ENCODE measurements around the gene ENG. TPM values are rescaled to one million over a fixed set of nuclear protein-coding genes. Genes with fewer than 3 reads are reported as not detected.
A peak's percentile ranks its signal among the peaks of the same experiment; 100 is the strongest.

The ENG gene
- total and polyA plus RNA-seq, 2 of the 4 experiments (the other 2 are of a cell fraction): 3.6 to 83.3 TPM

DNA sequence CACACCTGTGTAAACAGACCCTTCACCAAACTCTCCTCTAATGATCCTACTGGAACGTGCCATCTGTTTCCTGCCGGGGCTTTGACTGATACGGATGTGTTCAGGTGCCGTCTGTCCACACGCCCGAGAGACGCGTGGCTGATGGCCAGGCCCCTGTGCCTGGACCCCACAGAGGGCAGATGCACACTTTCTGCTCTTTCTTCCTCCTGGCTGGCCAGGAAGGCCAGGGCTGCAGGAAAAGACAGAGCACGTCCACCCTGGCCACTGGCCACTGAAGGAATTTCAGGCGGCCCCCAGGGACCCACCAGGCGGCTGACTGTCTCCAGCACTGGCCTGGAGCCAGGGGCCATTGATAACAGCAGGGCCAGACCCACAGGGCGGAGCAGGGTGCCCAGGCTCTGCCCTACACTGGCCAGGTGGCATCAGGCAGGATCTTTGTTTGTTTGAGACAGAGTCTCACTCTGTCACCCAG lies 3.6 kb upstream of the ENG start:
- CTCF ChIA-PET: no interaction called here
- dilution Hi-C loops (cut with HindIII; ENCODE audit: low sequenced_read_pairs, unreplicated experiment): no loop called here

More for the DNA sequence above, 3.6 kb upstream of the ENG start:
- Histone ChIP-seq H3K18ac (ENCODE audit: low read depth, low read length) (no peak overlapping the region), H3K23ac (ENCODE audit: low read depth, low read length) (no peak overlapping the region), H3K9me3 (ENCODE audit: control insufficient read depth, insufficient read depth, low read length) (no peaks in the 10 kb centered on the region), H2AFZ (replicated peaks; ENCODE audit: low read length, poor library complexity) (peak overlapping the region; percentile 8), H3K56ac (ENCODE audit: extremely low read depth, insufficient read depth, low read length) (no peak overlapping the region), H4K5ac (ENCODE audit: low read depth, low read length) (no peak overlapping the region), H4K91ac (ENCODE audit: insufficient read depth, low read depth, low read length) (no peak overlapping the region), H3K4me2 (ENCODE audit: low read depth, low read length) (no peak overlapping the region), H2BK5ac (ENCODE audit: low read depth, low read length, poor library complexity, severe bottlenecking) (no peak overlapping the region), H3K79me1 (ENCODE audit: low read depth in 1 of 2, low read length in 2 of 2) (peaks cover 0 to 15% of the 10 kb centered on the region in 2 experiments; a peak in 2 of 4 replicates), H3K27me3 (ENCODE audit: control insufficient read depth, insufficient read depth, low read length) (no peaks in the 10 kb centered on the region), H2BK15ac (ENCODE audit: low read depth, low read length) (no peak overlapping the region), H3K4me1 (ENCODE audit: control insufficient read depth, insufficient read depth, low read length) (peaks cover 4% of the 10 kb centered on the region), H4K8ac (ENCODE audit: low read depth in 2 of 2, low read length in 2 of 2) (no peak overlapping the region), H4K20me1 (ENCODE audit: insufficient read depth, low read length) (no peaks in the 10 kb centered on the region), H2AK9ac (replicated peaks; ENCODE audit: low read depth, low read length, poor library complexity) (no peak overlapping the region), H2AK5ac (ENCODE audit: low read depth, low read length) (no peak overlapping the region), H2BK20ac (ENCODE audit: low read depth, low read length) (no peak overlapping the region), H3K4me3 (ENCODE audit: insufficient read depth, low read depth, low read length) (no peak overlapping the region), H3K36me3 (ENCODE audit: control insufficient read depth, insufficient read depth, low read length) (no peaks in the 10 kb centered on the region), H3K14ac (replicated peaks; ENCODE audit: low read depth, low read length) (no peak overlapping the region), H3K9ac (ENCODE audit: low read depth, low read length) (no peak overlapping the region), H2BK120ac (ENCODE audit: low read depth, low read length) (no peak overlapping the region), H3K4ac (ENCODE audit: low read depth, low read length) (no peak overlapping the region; the same call in 1 of the 2 replicates), H3K9me1 (ENCODE audit: insufficient read depth, low read length) (peaks cover 8% of the 10 kb centered on the region; the same call in 1 of the 2 replicates), H3K27ac (ENCODE audit: insufficient read depth, low read length) (no peak overlapping the region)
- in situ Hi-C loops (cut with MboI; ENCODE audit: low sequenced_read_pairs): no loop called here
- no TSS peak for BruUV-seq (replicated peaks)
- DNase-seq: no peak
- TF ChIP-seq POLR2A (IDR thresholded peaks at IDR 0.05; ENCODE audit: low read depth, low read length) (no peak), CEBPB (IDR thresholded peaks at IDR 0.05; ENCODE audit: low read depth, low read length) (no peak), FOS (IDR thresholded peaks at IDR 0.05; ENCODE audit: low read depth, low read length) (no peak), MAZ (IDR thresholded peaks at IDR 0.05; ENCODE audit: borderline replicate concordance, low read depth, low read length) (no peak), MXI1 (IDR thresholded peaks at IDR 0.05; ENCODE audit: borderline replicate concordance, low read depth, low read length) (no peak), BHLHE40 (IDR thresholded peaks at IDR 0.05; ENCODE audit: low read depth, low read length) (no peak), RCOR1 (IDR thresholded peaks at IDR 0.05; ENCODE audit: insufficient replicate concordance, low read length) (no peak), CHD1 (IDR thresholded peaks at IDR 0.05; ENCODE audit: low read depth, low read length) (no peak), RFX5 (IDR thresholded peaks at IDR 0.05; ENCODE audit: low read depth, low read length) (no peak), NFE2L2 (IDR thresholded peaks at IDR 0.05; ENCODE audit: low read depth, low read length) (no peak), SMC3 (IDR thresholded peaks at IDR 0.05; ENCODE audit: low read depth, low read length) (no peak)
- TF ChIP-seq, protein P1, sequence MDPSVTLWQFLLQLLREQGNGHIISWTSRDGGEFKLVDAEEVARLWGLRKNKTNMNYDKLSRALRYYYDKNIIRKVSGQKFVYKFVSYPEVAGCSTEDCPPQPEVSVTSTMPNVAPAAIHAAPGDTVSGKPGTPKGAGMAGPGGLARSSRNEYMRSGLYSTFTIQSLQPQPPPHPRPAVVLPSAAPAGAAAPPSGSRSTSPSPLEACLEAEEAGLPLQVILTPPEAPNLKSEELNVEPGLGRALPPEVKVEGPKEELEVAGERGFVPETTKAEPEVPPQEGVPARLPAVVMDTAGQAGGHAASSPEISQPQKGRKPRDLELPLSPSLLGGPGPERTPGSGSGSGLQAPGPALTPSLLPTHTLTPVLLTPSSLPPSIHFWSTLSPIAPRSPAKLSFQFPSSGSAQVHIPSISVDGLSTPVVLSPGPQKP (IDR thresholded peaks at IDR 0.05; ENCODE audit: borderline replicate concordance, low read depth, low read length): no peak
- TF ChIP-seq, protein P2, sequence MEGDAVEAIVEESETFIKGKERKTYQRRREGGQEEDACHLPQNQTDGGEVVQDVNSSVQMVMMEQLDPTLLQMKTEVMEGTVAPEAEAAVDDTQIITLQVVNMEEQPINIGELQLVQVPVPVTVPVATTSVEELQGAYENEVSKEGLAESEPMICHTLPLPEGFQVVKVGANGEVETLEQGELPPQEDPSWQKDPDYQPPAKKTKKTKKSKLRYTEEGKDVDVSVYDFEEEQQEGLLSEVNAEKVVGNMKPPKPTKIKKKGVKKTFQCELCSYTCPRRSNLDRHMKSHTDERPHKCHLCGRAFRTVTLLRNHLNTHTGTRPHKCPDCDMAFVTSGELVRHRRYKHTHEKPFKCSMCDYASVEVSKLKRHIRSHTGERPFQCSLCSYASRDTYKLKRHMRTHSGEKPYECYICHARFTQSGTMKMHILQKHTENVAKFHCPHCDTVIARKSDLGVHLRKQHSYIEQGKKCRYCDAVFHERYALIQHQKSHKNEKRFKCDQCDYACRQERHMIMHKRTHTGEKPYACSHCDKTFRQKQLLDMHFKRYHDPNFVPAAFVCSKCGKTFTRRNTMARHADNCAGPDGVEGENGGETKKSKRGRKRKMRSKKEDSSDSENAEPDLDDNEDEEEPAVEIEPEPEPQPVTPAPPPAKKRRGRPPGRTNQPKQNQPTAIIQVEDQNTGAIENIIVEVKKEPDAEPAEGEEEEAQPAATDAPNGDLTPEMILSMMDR (conservative IDR thresholded peaks at IDR 0.05; ENCODE audit: low read depth, low read length): no peak
- POLR2A ChIA-PET (ENCODE audit: unreplicated experiment): no interaction called here
- ATAC-seq (ENCODE audit: low read depth): no peak
- WGBS, 2 experiments (ENCODE audit: extremely low coverage in 2 of 2, insufficient read length in 1 of 2): 63% methylated on average over 12 of the region's 12 CpGs; no CpG with 5 or more reads in 1 of the 2 experiments
- intact Hi-C loops (cut with micrococcal nuclease): no loop called here
